HepG2 (cell line): ENCODE data around the gene TAS1R1. TPM values are rescaled to one million over a fixed set of nuclear protein-coding genes. Genes with fewer than 3 reads are reported as not detected.

Experiments used
- ATAC-seq: fragments of 200-7000 bp; cut with Tn5 transposase; 3 replicates; pipeline ENCODE4 v1.9.1; 2020; ENCODE audit warnings: mild to moderate bottlenecking, moderate library complexity
- BruUV-seq: library from RNA; stranded (reverse); fragments of 400-500 nt; replicated peaks from 2 replicates; lab custom pipeline; 2021; lab: Mats Ljungman, UMichigan
- CTCF ChIA-PET: fragments of 300-600 bp; formaldehyde crosslinking; extraction: SDS; loops from one replicate; lab custom pipeline; 2021; ENCODE audit warnings: low total read pairs, inconsistent platforms, low intra/inter-chr PET ratio; lab: Yijun Ruan, JAX
- POLR2A ChIA-PET: fragments of 350-600 bp; sonication (Branson Sonifier 250); formaldehyde crosslinking; loops from one replicate; lab custom pipeline; 2020; ENCODE audit warnings: antibody characterized with exemption, inconsistent platforms; lab: Yijun Ruan, JAX
- DNase-seq: peaks from one replicate; pipeline ENCODE4 v3.0.0-alpha.2; 2015; ENCODE audit warnings: low spot score
- FAIRE-seq: peaks from 3 replicates; lab custom pipeline; 2011; peaks lifted over from hg19 to GRCh38; lab: Jason Lieb, UNC
- H2AFZ ChIP-seq: one replicate; pipeline ENCODE4 v1.6.1; 2011; ENCODE audit warnings: low read length, inconsistent platforms
- H3K27ac ChIP-seq: fragments of 300-600 bp; 3 replicates; pipeline ENCODE4 v1.8.0; 2011; ENCODE audit warnings: mixed run types, mild to moderate bottlenecking, mixed read lengths, low read length, inconsistent platforms; ENCODE audit not compliant: insufficient read depth; ENCODE audit errors: extremely low read length
- H3K27me3 ChIP-seq, 2 experiments: fragments of 200-600 bp in 1 of 2; 2 replicates in 1 of 2; 3 replicates in 1 of 2; pipeline versions ENCODE4 v1.6.0 to v1.8.0; 2011; ENCODE audit warnings: low read length in 2 of 2, mild to moderate bottlenecking in 2 of 2, moderate library complexity in 2 of 2, inconsistent platforms in 1 of 2; ENCODE audit not compliant: insufficient read depth in 2 of 2, control insufficient read depth in 1 of 2
- H3K36me3 ChIP-seq, 2 experiments: fragments of 200-600 bp in 1 of 2; replicated peaks in 1 of 2; 2 replicates in 1 of 2; 3 replicates in 1 of 2; pipeline versions ENCODE4 v1.5.1 to v1.8.0; 2011; ENCODE audit warnings: low read length in 2 of 2, inconsistent platforms in 1 of 2; ENCODE audit not compliant: insufficient read depth in 2 of 2, control insufficient read depth in 1 of 2
- H3K4me1 ChIP-seq: 2 replicates; pipeline ENCODE4 v1.5.1; 2012; ENCODE audit warnings: low read length, inconsistent platforms; ENCODE audit not compliant: insufficient read depth
- H3K4me2 ChIP-seq: 2 replicates; pipeline ENCODE4 v1.6.0; 2011; ENCODE audit warnings: low read depth, low read length, inconsistent platforms
- H3K4me3 ChIP-seq, 3 experiments: fragments of 200-600 bp in 1 of 3; sonication (generic), shearing (Covaris generic) in 1 of 3; replicated peaks in 1 of 3; 2 replicates each; pipeline ENCODE4 v1.5.1; 2011 to 2016; ENCODE audit warnings: low read length in 3 of 3, inconsistent platforms in 2 of 3, low read depth in 2 of 3, mild to moderate bottlenecking in 2 of 3, control low read depth in 1 of 3, mixed read lengths in 1 of 3; ENCODE audit not compliant: insufficient read depth in 1 of 3
- H3K79me2 ChIP-seq: one replicate; pipeline ENCODE4 v1.6.1; 2011; ENCODE audit warnings: low read length, inconsistent platforms; ENCODE audit not compliant: insufficient read depth
- H3K9ac ChIP-seq: 2 replicates; pipeline ENCODE4 v1.6.0; 2011; ENCODE audit warnings: mild to moderate bottlenecking, low read depth, low read length, inconsistent platforms; ENCODE audit not compliant: insufficient read depth
- H3K9me3 ChIP-seq: 2 replicates; pipeline ENCODE4 v1.5.1; 2012; ENCODE audit warnings: mild to moderate bottlenecking, low read length
- H4K20me1 ChIP-seq: 2 replicates; pipeline ENCODE4 v1.6.0; 2011; ENCODE audit warnings: inconsistent platforms, mild to moderate bottlenecking, low read length, moderate library complexity; ENCODE audit not compliant: insufficient read depth
- CEBPG ChIP-seq: IDR thresholded peaks from 2 replicates; pipeline ENCODE4 v1.6.1; 2016
- LCORL ChIP-seq, 2 experiments: fragments of 450-650 bp in 1 of 2; sonication (generic) in 1 of 2; formaldehyde crosslinking in 1 of 2; IDR thresholded peaks; 2 replicates each; pipeline versions ENCODE4 v1.5.0 to v1.6.1; 2017 to 2020; ENCODE audit warnings: antibody characterized with exemption in 1 of 2, missing genetic modification reagents in 1 of 2
- NFE2L1 ChIP-seq: sonication (generic); formaldehyde crosslinking; IDR thresholded peaks from 2 replicates; pipeline ENCODE4 v1.4.0; 2020; ENCODE audit warnings: missing genetic modification reagents, mild to moderate bottlenecking, borderline replicate concordance
- NR2F6 ChIP-seq, 2 experiments: IDR thresholded peaks; 2 replicates each; pipeline ENCODE4 v1.6.1; 2016; ENCODE audit warnings: antibody characterized with exemption in 1 of 2, mild to moderate bottlenecking in 1 of 2
- PPARG ChIP-seq: conservative IDR thresholded peaks from 2 replicates; pipeline ENCODE4 v1.6.1; 2016; ENCODE audit warnings: missing biosample characterization, missing genetic modification reagents
- RXRA ChIP-seq: sonication (generic); formaldehyde crosslinking; IDR thresholded peaks from 2 replicates; pipeline ENCODE4 v1.5.1; 2020; ENCODE audit warnings: missing genetic modification reagents
- SOX13 ChIP-seq, 3 experiments: fragments of 450-650 bp in 1 of 3; sonication (generic) in 1 of 3; formaldehyde crosslinking in 1 of 3; IDR thresholded peaks in 2 of 3; conservative IDR thresholded peaks in 1 of 3; 2 replicates each; pipeline versions ENCODE4 v1.5.0 to v1.6.1; 2016 to 2020; ENCODE audit warnings: antibody characterized with exemption in 1 of 3, mild to moderate bottlenecking in 1 of 3, missing compliant biosample characterization in 1 of 3, missing genetic modification reagents in 1 of 3, moderate library complexity in 1 of 3
- TAF15 ChIP-seq: fragments of 200-400 bp; formaldehyde crosslinking; IDR thresholded peaks from one replicate; pipeline ENCODE4 v1.6.1; 2018; ENCODE audit warnings: mild to moderate bottlenecking, low read depth, low read length; ENCODE audit not compliant: poor library complexity, severe bottlenecking
- ZBTB7B ChIP-seq: sonication (generic); formaldehyde crosslinking; IDR thresholded peaks from 2 replicates; pipeline ENCODE4 v1.4.0; 2020; ENCODE audit warnings: missing genetic modification reagents
- ZSCAN25 ChIP-seq: sonication (generic); formaldehyde crosslinking; IDR thresholded peaks from 2 replicates; pipeline ENCODE4 v1.8.0; 2022; ENCODE audit warnings: mild to moderate bottlenecking, missing genetic modification reagents
- WGBS: methylation state at CpG from one replicate; pipeline ENCODE4 v1.1.6; 2017; ENCODE audit warnings: low lambda C conversion rate; 5-methylcytosine and 5-hydroxymethylcytosine counted together
- in situ Hi-C: cut with HindIII; loops from 2 replicates; pipeline ENCODE4 v1.10.0; 2017; ENCODE audit warnings: low pct_unique_long_range_greater_than_20kb; ENCODE audit not compliant: extremely low pct_ligation_motif_present
- intact Hi-C: fragments of 100-400 bp; cut with micrococcal nuclease; formaldehyde crosslinking; loops from one replicate; pipeline ENCODE4 v1.10.0; 2022; ENCODE audit not compliant: unreplicated experiment
- polyA plus RNA-seq, 8 experiments: library from polyadenylated mRNA; depleted of rRNA in 3 of 8; stranded (reverse) in 7 of 8; unstranded in 1 of 8; fragments of >200 nt; fragmentation: Illumina TruSeq in 4 of 8; extraction: Trizol in 4 of 8; gene quantifications; 2 replicates each; pipeline versions ENCODE4 v1.2.1 to v1.2.3, GENCODE V29; 2011 to 2016; ENCODE audit warnings: low read depth in 4 of 8, missing spikeins in 1 of 8, mixed read lengths in 1 of 8; ENCODE audit not compliant: insufficient read depth in 1 of 8
- total RNA-seq, 5 experiments: library from RNA; depleted of rRNA; stranded (reverse); fragments of >200 nt; fragmentation: Illumina TruSeq; extraction: Trizol; gene quantifications; 2 replicates each; pipeline ENCODE4 v1.2.3, GENCODE V29; 2016; ENCODE audit warnings: low read depth in 1 of 5
- TF ChIP-seq, protein P1 (sequence below): sonication (generic); formaldehyde crosslinking; conservative IDR thresholded peaks from 2 replicates; pipeline ENCODE4 v1.4.0; 2020; ENCODE audit warnings: mild to moderate bottlenecking, missing genetic modification reagents, moderate library complexity
- TF ChIP-seq, protein P2 (sequence below): sonication (generic); formaldehyde crosslinking; IDR thresholded peaks from 2 replicates; pipeline ENCODE4 v1.4.0; 2020; ENCODE audit warnings: missing genetic modification reagents
- TF ChIP-seq, protein P3 (sequence below): sonication (generic); formaldehyde crosslinking; IDR thresholded peaks from 2 replicates; pipeline ENCODE4 v1.4.0; 2020; ENCODE audit warnings: missing genetic modification reagents, borderline replicate concordance

The TAS1R1 gene
- total and polyA plus RNA-seq, 2 of the 13 experiments (the other 11 are each of a cell fraction or from before 2014, with no cell fraction given): 1.4 to 1.6 TPM

DNA sequence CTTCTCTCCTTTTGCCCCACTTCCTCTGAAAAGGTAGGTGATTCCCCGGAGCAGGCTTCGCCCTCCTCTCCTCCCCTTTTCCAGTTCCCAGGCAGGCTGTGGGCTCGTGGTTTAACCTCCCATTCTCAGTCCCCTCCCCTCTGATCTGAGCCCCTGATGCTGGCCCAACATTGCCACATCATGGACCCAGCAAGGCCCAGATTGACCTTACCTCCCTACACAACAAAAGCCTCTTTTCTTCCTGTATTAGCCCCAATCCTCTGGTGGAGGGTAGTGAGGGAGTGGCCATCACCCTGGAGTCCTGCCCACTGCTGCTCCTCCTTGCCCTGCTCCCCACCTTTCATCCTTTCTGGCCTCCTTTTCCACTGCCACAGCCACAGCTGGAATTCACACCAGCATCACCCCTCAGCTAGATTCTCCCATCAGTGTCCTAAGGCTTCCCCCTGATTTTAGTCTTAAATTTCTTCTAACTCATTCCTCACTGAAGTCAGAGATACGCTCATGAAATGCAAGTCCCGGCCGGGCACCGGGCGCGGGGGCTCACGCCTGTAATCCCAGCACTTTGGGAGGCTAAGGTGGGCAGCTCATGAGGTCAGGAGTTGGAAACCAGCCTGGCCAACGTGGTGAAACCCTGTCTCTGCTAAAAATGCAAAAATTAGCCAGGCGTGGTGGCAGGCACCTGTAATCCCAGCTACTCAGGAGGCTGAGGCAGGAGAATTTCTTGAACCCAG is 17.7 kb downstream of the TAS1R1 start:
- H3K4me2 ChIP-seq: peak overlapping the region; percentile 74
- in situ Hi-C loops: no loop called here
- ChIA-PET POLR2A (interaction anchor here (1.0 to 1.8 kb wide), 2 partner anchors 18 to 28 kb away, joined by 3 to 4 read pairs; partner anchors contain the start of gene TAS1R1), CTCF (no interaction called here)
- H4K20me1 ChIP-seq: no peaks in the 10 kb centered on the region
- DNase-seq: peak; percentile 78
- H3K36me3 ChIP-seq: no peaks in the 10 kb centered on the region
- WGBS: 62% methylated on average over 11 of the region's 12 CpGs
- peak overlapping the region; percentile 48 for H3K27ac ChIP-seq
- FAIRE-seq: peak; percentile 83
- intact Hi-C loops: no loop called here
- peaks cover 31% of the 10 kb centered on the region for H3K4me1 ChIP-seq
- H2AFZ ChIP-seq: peak overlapping the region; percentile 54
- no TSS peak for BruUV-seq
- peaks cover 0 to 4% of the 10 kb centered on the region in 2 experiments; a peak in 2 of 5 replicates for H3K27me3 ChIP-seq
- H3K79me2 ChIP-seq: no peaks in the 10 kb centered on the region
- peak overlapping the region; percentile 7 to 48 (median 16); a peak in 3 of 6 replicates for H3K4me3 ChIP-seq
- H3K9me3 ChIP-seq: no peaks in the 10 kb centered on the region
- H3K9ac ChIP-seq: 0 out of 2 replicates have a peak overlapping the region, but pooled peaks have one; percentile 36
- ATAC-seq: peak; percentile 85
- TF ChIP-seq PPARG (no peak), NR2F6 (IDR thresholded peaks at IDR 0.05) (peak; percentile 34; the same call in 1 of the 2 replicates), NR2F6 (CRISPR knock-in tag; IDR thresholded peaks at IDR 0.05) (0 out of 2 replicates have a peak, but pooled peaks have one; percentile 14), RXRA (CRISPR knock-in tag) (peak; percentile 60; the same call in 1 of the 2 replicates), ZBTB7B (CRISPR knock-in tag) (no peak), CEBPG (CRISPR knock-in tag) (peak; percentile 69), TAF15 (no peak), ZSCAN25 (CRISPR knock-in tag) (0 out of 2 replicates have a peak, but pooled peaks have one; percentile 26), LCORL (IDR thresholded peaks at IDR 0.05) (no peak), LCORL (CRISPR knock-in tag; IDR thresholded peaks at IDR 0.05) (0 out of 2 replicates have a peak, but pooled peaks have one; percentile 21), SOX13 (IDR thresholded peaks at IDR 0.05) (no peak), SOX13 (CRISPR knock-in tag; conservative IDR thresholded peaks at IDR 0.05 in 1 of 2, IDR thresholded peaks at IDR 0.05 in 1 of 2) (0 out of 4 replicates have a peak, but pooled peaks of 1 of the 2 experiments have one; percentile 18), NFE2L1 (CRISPR knock-in tag) (0 out of 2 replicates have a peak, but pooled peaks have one; percentile 29)
- TF ChIP-seq, protein P1, sequence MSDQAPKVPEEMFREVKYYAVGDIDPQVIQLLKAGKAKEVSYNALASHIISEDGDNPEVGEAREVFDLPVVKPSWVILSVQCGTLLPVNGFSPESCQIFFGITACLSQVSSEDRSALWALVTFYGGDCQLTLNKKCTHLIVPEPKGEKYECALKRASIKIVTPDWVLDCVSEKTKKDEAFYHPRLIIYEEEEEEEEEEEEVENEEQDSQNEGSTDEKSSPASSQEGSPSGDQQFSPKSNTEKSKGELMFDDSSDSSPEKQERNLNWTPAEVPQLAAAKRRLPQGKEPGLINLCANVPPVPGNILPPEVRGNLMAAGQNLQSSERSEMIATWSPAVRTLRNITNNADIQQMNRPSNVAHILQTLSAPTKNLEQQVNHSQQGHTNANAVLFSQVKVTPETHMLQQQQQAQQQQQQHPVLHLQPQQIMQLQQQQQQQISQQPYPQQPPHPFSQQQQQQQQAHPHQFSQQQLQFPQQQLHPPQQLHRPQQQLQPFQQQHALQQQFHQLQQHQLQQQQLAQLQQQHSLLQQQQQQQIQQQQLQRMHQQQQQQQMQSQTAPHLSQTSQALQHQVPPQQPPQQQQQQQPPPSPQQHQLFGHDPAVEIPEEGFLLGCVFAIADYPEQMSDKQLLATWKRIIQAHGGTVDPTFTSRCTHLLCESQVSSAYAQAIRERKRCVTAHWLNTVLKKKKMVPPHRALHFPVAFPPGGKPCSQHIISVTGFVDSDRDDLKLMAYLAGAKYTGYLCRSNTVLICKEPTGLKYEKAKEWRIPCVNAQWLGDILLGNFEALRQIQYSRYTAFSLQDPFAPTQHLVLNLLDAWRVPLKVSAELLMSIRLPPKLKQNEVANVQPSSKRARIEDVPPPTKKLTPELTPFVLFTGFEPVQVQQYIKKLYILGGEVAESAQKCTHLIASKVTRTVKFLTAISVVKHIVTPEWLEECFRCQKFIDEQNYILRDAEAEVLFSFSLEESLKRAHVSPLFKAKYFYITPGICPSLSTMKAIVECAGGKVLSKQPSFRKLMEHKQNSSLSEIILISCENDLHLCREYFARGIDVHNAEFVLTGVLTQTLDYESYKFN: peak; percentile 33; the same call in 1 of the 2 replicates
- TF ChIP-seq, protein P2, sequence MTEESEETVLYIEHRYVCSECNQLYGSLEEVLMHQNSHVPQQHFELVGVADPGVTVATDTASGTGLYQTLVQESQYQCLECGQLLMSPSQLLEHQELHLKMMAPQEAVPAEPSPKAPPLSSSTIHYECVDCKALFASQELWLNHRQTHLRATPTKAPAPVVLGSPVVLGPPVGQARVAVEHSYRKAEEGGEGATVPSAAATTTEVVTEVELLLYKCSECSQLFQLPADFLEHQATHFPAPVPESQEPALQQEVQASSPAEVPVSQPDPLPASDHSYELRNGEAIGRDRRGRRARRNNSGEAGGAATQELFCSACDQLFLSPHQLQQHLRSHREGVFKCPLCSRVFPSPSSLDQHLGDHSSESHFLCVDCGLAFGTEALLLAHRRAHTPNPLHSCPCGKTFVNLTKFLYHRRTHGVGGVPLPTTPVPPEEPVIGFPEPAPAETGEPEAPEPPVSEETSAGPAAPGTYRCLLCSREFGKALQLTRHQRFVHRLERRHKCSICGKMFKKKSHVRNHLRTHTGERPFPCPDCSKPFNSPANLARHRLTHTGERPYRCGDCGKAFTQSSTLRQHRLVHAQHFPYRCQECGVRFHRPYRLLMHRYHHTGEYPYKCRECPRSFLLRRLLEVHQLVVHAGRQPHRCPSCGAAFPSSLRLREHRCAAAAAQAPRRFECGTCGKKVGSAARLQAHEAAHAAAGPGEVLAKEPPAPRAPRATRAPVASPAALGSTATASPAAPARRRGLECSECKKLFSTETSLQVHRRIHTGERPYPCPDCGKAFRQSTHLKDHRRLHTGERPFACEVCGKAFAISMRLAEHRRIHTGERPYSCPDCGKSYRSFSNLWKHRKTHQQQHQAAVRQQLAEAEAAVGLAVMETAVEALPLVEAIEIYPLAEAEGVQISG (CRISPR knock-in tag): peak; percentile 35; the same call in 1 of the 2 replicates
- TF ChIP-seq, protein P3, sequence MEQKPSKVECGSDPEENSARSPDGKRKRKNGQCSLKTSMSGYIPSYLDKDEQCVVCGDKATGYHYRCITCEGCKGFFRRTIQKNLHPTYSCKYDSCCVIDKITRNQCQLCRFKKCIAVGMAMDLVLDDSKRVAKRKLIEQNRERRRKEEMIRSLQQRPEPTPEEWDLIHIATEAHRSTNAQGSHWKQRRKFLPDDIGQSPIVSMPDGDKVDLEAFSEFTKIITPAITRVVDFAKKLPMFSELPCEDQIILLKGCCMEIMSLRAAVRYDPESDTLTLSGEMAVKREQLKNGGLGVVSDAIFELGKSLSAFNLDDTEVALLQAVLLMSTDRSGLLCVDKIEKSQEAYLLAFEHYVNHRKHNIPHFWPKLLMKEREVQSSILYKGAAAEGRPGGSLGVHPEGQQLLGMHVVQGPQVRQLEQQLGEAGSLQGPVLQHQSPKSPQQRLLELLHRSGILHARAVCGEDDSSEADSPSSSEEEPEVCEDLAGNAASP (CRISPR knock-in tag): peak; percentile 46; the same call in 1 of the 2 replicates
